Ascending aorta (tissue), 2 donors: ENCODE results near the gene SERINC1. TPM values are rescaled to one million over a fixed set of nuclear protein-coding genes. Genes with fewer than 3 reads are reported as not detected.

Source experiments
- DNase-seq, 2 donors: peaks; one replicate each; pipeline ENCODE4 v3.0.0-alpha.2; 2019; ENCODE audit warnings: low spot score in 2 of 2
- H3K27ac ChIP-seq, 2 donors: fragments of 200-600 bp; sonication (generic); one replicate each; pipeline ENCODE4 v1.5.1; 2016 to 2017; ENCODE audit warnings: mild to moderate bottlenecking in 1 of 2
- H3K27me3 ChIP-seq: fragments of 200-600 bp; sonication (generic); one replicate; pipeline ENCODE4 v1.5.1; 2017
- H3K36me3 ChIP-seq, 2 donors: fragments of 200-600 bp; sonication (generic); one replicate each; pipeline ENCODE4 v1.5.1; 2016
- H3K4me1 ChIP-seq, 2 donors: fragments of 200-600 bp; sonication (generic); one replicate each; pipeline ENCODE4 v1.5.1; 2016 to 2017; ENCODE audit warnings: mild to moderate bottlenecking in 1 of 2
- H3K4me3 ChIP-seq, 2 donors: fragments of 200-600 bp; sonication (generic); one replicate each; pipeline ENCODE4 v1.5.1; 2016 to 2017; ENCODE audit warnings: mild to moderate bottlenecking in 1 of 2
- H3K9me3 ChIP-seq, 2 donors: fragments of 200-600 bp; sonication (generic); one replicate each; pipeline ENCODE4 v1.5.1; 2016
- CTCF ChIP-seq, 3 experiments: fragments of 200-600 bp in 2 of 3; fragments of 450-650 bp in 1 of 3; sonication (generic) in 2 of 3; IDR thresholded peaks; one replicate each; pipeline ENCODE4 v1.5.1; 2016 to 2019; ENCODE audit warnings: antibody characterized with exemption in 3 of 3, mild to moderate bottlenecking in 1 of 3, moderate library complexity in 1 of 3
- intact Hi-C: fragments of 100-400 bp; cut with DNase I; formaldehyde crosslinking; loops from one replicate; pipeline ENCODE4 v1.15.1; 2023
- total RNA-seq: library from RNA; depleted of rRNA; stranded (reverse); fragments of >200 nt; gene quantifications from one replicate; pipeline ENCODE4 v1.1.0, GENCODE V29; 2016

Gene SERINC1
- total RNA-seq, 1 donor from 2014 or later: 72.6 TPM

- H3K27me3 ChIP-seq: no peaks in the 10 kb centered on the region
- H3K36me3 ChIP-seq: no peaks in the 10 kb centered on the region
- no peak for DNase-seq
- H3K27ac ChIP-seq: no peak overlapping the region
- intact Hi-C loops: loop anchor here (10.0 kb wide), 1 partner anchor 959 kb away; the partner anchor contains the start of gene GJA1
- no peaks in the 10 kb centered on the region for H3K9me3 ChIP-seq
- H3K4me1 ChIP-seq: no peaks in the 10 kb centered on the region
- no peak for TF ChIP-seq CTCF (IDR thresholded peaks at IDR 0.05)
- no peak overlapping the region for H3K4me3 ChIP-seq
These were observed 77.6 kb downstream of the SERINC1 start for GRCh38 chr6:122394016-122394415.

- no peaks in the 10 kb centered on the region for H3K4me1 ChIP-seq
- H3K9me3 ChIP-seq: no peaks in the 10 kb centered on the region
- no peak for DNase-seq
- no peak overlapping the region for H3K27ac ChIP-seq
- H3K27me3 ChIP-seq: no peaks in the 10 kb centered on the region
- intact Hi-C loops: loop anchor here (10.0 kb wide), 1 partner anchor 959 kb away; the partner anchor contains the start of gene GJA1
- H3K4me3 ChIP-seq: no peak overlapping the region
- no peaks in the 10 kb centered on the region for H3K36me3 ChIP-seq
- TF ChIP-seq CTCF (IDR thresholded peaks at IDR 0.05): no peak
These were observed 78.2 kb downstream of the SERINC1 start for GRCh38 chr6:122393351-122393896.

Other genes with a start within 250 kb of the SERINC1 start
- 26.1 TPM for gene HSF2, start 72.2 kb downstream of the SERINC1 start, total RNA-seq
- gene PKIB, start 138.6 kb upstream of the SERINC1 start, total RNA-seq: not detected